Measurements from ENCODE around the gene ACOT7. TPM values are rescaled to one million over a fixed set of nuclear protein-coding genes. Genes with fewer than 3 reads are reported as not detected.

The ACOT7 gene
- total and polyA plus RNA-seq, 2 of the 13 experiments (the other 11 are each of a cell fraction or from before 2014, with no cell fraction given), result 33.0 to 55.8 TPM

DNA sequence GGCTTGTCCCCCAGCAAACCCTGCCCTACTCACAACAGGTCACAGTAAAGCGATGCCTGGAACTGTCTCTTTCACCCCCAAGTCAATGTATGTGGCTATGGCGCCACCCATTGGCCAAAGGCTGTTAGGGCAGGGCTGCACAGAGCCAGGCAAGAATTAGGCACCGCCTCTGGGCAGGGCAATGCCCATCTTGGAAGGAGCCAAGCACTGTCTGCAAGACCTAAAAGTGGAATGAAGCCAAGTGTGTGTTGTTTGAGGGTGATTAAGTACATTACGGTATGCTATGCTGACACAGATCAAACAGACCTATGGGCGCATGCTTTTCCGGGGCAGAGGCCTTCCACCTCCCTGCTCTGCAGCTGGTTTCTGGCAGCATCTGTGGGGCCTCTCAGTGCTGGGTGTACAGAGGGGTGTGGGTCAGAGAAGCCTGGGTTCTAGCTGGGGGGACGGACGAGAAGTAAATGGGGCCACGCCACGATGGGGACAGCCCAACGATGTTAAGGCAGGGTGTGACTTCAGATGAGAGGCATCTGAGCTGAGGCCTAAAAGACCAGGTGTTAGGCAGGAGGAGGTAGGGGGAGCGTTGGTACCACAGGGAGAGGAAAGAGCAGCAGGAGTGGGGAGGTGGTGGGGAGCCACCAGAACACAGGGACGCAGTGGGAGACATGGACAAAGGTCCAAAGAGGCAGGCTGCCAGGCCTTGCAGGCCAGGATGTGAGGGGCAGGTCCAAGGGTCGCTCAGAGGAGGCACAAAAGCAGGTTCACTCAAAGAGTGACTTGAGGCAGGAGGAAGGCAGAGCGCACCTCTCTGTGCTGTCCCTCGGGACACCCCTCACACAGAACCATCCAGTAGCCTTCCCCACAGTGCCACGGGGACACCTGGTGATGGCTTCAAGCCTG lies 49.8 kb downstream of the ACOT7 start (continued):
- TF ChIP-seq ZSCAN25 (CRISPR knock-in tag; IDR thresholded peaks at IDR 0.05) (peak; percentile 84), RFXANK (CRISPR knock-in tag; IDR thresholded peaks at IDR 0.05) (no peak), ZFP41 (CRISPR knock-in tag; IDR thresholded peaks at IDR 0.05; ENCODE audit: borderline replicate concordance) (no peak), HDAC6 (IDR thresholded peaks at IDR 0.05; ENCODE audit: low read depth, low read length) (no peak), ZBTB42 (CRISPR knock-in tag; IDR thresholded peaks at IDR 0.05) (no peak), PHF21A (CRISPR knock-in tag; IDR thresholded peaks at IDR 0.05) (no peak), TAF1 (CRISPR knock-in tag; IDR thresholded peaks at IDR 0.05) (no peak), HNF4G (IDR thresholded peaks at IDR 0.05; ENCODE audit: borderline replicate concordance, low read depth, low read length) (peak; percentile 72), HNF4G (CRISPR knock-in tag; IDR thresholded peaks at IDR 0.05; ENCODE audit: borderline replicate concordance, low read depth) (no peak; the same call in 1 of the 2 replicates), SAFB2 (CRISPR knock-in tag; IDR thresholded peaks at IDR 0.05; ENCODE audit: borderline replicate concordance, low read depth) (no peak), ZNF839 (CRISPR knock-in tag; IDR thresholded peaks at IDR 0.05; ENCODE audit: borderline replicate concordance) (no peak), ZNF644 (CRISPR knock-in tag; IDR thresholded peaks at IDR 0.05; ENCODE audit: low read depth) (no peak), ZNF605 (CRISPR knock-in tag; IDR thresholded peaks at IDR 0.05) (no peak)
- TF ChIP-seq, protein P1, sequence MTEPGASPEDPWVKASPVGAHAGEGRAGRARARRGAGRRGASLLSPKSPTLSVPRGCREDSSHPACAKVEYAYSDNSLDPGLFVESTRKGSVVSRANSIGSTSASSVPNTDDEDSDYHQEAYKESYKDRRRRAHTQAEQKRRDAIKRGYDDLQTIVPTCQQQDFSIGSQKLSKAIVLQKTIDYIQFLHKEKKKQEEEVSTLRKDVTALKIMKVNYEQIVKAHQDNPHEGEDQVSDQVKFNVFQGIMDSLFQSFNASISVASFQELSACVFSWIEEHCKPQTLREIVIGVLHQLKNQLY (CRISPR knock-in tag; IDR thresholded peaks at IDR 0.05), result 0 out of 2 replicates have a peak, but pooled peaks have one; percentile 14
- TF ChIP-seq, protein P2, sequence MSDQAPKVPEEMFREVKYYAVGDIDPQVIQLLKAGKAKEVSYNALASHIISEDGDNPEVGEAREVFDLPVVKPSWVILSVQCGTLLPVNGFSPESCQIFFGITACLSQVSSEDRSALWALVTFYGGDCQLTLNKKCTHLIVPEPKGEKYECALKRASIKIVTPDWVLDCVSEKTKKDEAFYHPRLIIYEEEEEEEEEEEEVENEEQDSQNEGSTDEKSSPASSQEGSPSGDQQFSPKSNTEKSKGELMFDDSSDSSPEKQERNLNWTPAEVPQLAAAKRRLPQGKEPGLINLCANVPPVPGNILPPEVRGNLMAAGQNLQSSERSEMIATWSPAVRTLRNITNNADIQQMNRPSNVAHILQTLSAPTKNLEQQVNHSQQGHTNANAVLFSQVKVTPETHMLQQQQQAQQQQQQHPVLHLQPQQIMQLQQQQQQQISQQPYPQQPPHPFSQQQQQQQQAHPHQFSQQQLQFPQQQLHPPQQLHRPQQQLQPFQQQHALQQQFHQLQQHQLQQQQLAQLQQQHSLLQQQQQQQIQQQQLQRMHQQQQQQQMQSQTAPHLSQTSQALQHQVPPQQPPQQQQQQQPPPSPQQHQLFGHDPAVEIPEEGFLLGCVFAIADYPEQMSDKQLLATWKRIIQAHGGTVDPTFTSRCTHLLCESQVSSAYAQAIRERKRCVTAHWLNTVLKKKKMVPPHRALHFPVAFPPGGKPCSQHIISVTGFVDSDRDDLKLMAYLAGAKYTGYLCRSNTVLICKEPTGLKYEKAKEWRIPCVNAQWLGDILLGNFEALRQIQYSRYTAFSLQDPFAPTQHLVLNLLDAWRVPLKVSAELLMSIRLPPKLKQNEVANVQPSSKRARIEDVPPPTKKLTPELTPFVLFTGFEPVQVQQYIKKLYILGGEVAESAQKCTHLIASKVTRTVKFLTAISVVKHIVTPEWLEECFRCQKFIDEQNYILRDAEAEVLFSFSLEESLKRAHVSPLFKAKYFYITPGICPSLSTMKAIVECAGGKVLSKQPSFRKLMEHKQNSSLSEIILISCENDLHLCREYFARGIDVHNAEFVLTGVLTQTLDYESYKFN (CRISPR knock-in tag; conservative IDR thresholded peaks at IDR 0.05), result peak; percentile 70
- TF ChIP-seq, protein P3, sequence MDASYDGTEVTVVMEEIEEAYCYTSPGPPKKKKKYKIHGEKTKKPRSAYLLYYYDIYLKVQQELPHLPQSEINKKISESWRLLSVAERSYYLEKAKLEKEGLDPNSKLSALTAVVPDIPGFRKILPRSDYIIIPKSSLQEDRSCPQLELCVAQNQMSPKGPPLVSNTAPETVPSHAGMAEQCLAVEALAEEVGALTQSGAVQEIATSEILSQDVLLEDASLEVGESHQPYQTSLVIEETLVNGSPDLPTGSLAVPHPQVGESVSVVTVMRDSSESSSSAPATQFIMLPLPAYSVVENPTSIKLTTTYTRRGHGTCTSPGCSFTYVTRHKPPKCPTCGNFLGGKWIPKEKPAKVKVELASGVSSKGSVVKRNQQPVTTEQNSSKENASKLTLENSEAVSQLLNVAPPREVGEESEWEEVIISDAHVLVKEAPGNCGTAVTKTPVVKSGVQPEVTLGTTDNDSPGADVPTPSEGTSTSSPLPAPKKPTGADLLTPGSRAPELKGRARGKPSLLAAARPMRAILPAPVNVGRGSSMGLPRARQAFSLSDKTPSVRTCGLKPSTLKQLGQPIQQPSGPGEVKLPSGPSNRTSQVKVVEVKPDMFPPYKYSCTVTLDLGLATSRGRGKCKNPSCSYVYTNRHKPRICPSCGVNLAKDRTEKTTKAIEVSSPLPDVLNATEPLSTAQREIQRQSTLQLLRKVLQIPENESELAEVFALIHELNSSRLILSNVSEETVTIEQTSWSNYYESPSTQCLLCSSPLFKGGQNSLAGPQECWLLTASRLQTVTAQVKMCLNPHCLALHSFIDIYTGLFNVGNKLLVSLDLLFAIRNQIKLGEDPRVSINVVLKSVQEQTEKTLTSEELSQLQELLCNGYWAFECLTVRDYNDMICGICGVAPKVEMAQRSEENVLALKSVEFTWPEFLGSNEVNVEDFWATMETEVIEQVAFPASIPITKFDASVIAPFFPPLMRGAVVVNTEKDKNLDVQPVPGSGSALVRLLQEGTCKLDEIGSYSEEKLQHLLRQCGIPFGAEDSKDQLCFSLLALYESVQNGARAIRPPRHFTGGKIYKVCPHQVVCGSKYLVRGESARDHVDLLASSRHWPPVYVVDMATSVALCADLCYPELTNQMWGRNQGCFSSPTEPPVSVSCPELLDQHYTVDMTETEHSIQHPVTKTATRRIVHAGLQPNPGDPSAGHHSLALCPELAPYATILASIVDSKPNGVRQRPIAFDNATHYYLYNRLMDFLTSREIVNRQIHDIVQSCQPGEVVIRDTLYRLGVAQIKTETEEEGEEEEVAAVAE (CRISPR knock-in tag; IDR thresholded peaks at IDR 0.05; ENCODE audit: borderline replicate concordance), result no peak
- TF ChIP-seq, protein P4, sequence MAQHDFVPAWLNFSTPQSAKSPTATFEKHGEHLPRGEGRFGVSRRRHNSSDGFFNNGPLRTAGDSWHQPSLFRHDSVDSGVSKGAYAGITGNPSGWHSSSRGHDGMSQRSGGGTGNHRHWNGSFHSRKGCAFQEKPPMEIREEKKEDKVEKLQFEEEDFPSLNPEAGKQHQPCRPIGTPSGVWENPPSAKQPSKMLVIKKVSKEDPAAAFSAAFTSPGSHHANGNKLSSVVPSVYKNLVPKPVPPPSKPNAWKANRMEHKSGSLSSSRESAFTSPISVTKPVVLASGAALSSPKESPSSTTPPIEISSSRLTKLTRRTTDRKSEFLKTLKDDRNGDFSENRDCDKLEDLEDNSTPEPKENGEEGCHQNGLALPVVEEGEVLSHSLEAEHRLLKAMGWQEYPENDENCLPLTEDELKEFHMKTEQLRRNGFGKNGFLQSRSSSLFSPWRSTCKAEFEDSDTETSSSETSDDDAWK (CRISPR knock-in tag; IDR thresholded peaks at IDR 0.05), result no peak

Measured in HepG2 (cell line).